NOMO-1 treated with DMSO at 0.1 percent for 48 hours (cell line): Measurements from ENCODE around the gene ZNF624.
"Not testable (repeated sequence)": the region's sequence is repeated elsewhere in the genome, so short reads cannot be mapped to it uniquely, and the experiment has no call there.

Experiments
- DNase-seq: peaks from one replicate; lab custom pipeline; 2025; ENCODE audit not compliant: unreplicated experiment; lab: John Stamatoyannopoulos, UW

ZNF624 gene

GRCh38 chr17:16653367-16654041, at the start of gene ZNF624:
TSS of gene ZNF624 (minus strand) at chr17:16653850.
- DNase-seq, result peak; percentile 82

GRCh38 chr17:16697603-16698002, 44.0 kb upstream of the ZNF624 start:
- DNase-seq, result not testable (repeated sequence)

- DNase-seq, result not testable (repeated sequence)
Observed at GRCh38 chr17:16690447-16690846, 36.8 kb upstream of the ZNF624 start.

GRCh38 chr17:16689731-16690281, 36.2 kb upstream of the ZNF624 start, which contains the start of gene CCDC144A:
TSS of gene CCDC144A (plus strand) at chr17:16690241. CDS start at chr17:16690401, 160 bp downstream.
- DNase-seq, result not testable (repeated sequence)

- not testable (repeated sequence) for DNase-seq
Observed at GRCh38 chr17:16687151-16687550, 33.5 kb upstream of the ZNF624 start.

- DNase-seq, result not testable (repeated sequence)
Observed at GRCh38 chr17:16686019-16686418, 32.4 kb upstream of the ZNF624 start.

- DNase-seq, result not testable (repeated sequence)
Observed at GRCh38 chr17:16683290-16684138, 29.9 kb upstream of the ZNF624 start.

GRCh38 chr17:16676676-16677268, 23.1 kb upstream of the ZNF624 start:
- no peak for DNase-seq

- DNase-seq, result not testable (repeated sequence)
Observed at GRCh38 chr17:16666907-16667636, 13.4 kb upstream of the ZNF624 start.

GRCh38 chr17:16666553-16666906, 12.9 kb upstream of the ZNF624 start:
- not testable (repeated sequence) for DNase-seq

- no peak for DNase-seq
Observed at GRCh38 chr17:16662936-16663335, 9.3 kb upstream of the ZNF624 start.

GRCh38 chr17:16661217-16661616, 7.6 kb upstream of the ZNF624 start:
- DNase-seq, result no peak

GRCh38 chr17:16652847-16653366, 743 bp downstream of the ZNF624 start:
- peak; percentile 34 for DNase-seq

- DNase-seq, result no peak
Observed at GRCh38 chr17:16652252-16652651, 1.4 kb downstream of the ZNF624 start.

GRCh38 chr17:16649585-16649984, 4.1 kb downstream of the ZNF624 start:
- no peak for DNase-seq

- DNase-seq, result no peak
Observed at GRCh38 chr17:16639438-16639837, 14.2 kb downstream of the ZNF624 start.

- no peak for DNase-seq
Observed at GRCh38 chr17:16623282-16623681, 30.4 kb downstream of the ZNF624 start.

- DNase-seq, result no peak
Observed at GRCh38 chr17:16622540-16623277, 30.9 kb downstream of the ZNF624 start.

- no peak for DNase-seq
Observed at GRCh38 chr17:16617481-16618060, 36.1 kb downstream of the ZNF624 start.
